AG10803 (cell line): ENCODE results near the gene TRIM65.

ENCODE experiments used
- DNase-seq: peaks from one replicate; pipeline ENCODE4 v3.0.0; 2010; ENCODE audit warnings: low read depth
- H3K4me3 ChIP-seq: 2 replicates; pipeline ENCODE4 v1.5.1; 2011; ENCODE audit warnings: mild to moderate bottlenecking, low read length, control low read depth
- TF ChIP-seq, protein P1 (sequence below): conservative IDR thresholded peaks from 2 replicates; pipeline ENCODE4 v1.5.1; 2011; ENCODE audit warnings: mild to moderate bottlenecking, low read length, control low read depth, inconsistent platforms

TRIM65 gene

GRCh38 chr17:75842963-75843576 is 53.7 kb downstream of the TRIM65 start:
- H3K4me3 ChIP-seq: no peak overlapping the region
- no peak for DNase-seq
- TF ChIP-seq, protein P1, sequence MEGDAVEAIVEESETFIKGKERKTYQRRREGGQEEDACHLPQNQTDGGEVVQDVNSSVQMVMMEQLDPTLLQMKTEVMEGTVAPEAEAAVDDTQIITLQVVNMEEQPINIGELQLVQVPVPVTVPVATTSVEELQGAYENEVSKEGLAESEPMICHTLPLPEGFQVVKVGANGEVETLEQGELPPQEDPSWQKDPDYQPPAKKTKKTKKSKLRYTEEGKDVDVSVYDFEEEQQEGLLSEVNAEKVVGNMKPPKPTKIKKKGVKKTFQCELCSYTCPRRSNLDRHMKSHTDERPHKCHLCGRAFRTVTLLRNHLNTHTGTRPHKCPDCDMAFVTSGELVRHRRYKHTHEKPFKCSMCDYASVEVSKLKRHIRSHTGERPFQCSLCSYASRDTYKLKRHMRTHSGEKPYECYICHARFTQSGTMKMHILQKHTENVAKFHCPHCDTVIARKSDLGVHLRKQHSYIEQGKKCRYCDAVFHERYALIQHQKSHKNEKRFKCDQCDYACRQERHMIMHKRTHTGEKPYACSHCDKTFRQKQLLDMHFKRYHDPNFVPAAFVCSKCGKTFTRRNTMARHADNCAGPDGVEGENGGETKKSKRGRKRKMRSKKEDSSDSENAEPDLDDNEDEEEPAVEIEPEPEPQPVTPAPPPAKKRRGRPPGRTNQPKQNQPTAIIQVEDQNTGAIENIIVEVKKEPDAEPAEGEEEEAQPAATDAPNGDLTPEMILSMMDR: no peak

- H3K4me3 ChIP-seq: no peak overlapping the region
- TF ChIP-seq, protein P1: no peak
- no peak for DNase-seq
Observed at GRCh38 chr17:75842411-75842810, 54.3 kb downstream of the TRIM65 start.

DNA sequence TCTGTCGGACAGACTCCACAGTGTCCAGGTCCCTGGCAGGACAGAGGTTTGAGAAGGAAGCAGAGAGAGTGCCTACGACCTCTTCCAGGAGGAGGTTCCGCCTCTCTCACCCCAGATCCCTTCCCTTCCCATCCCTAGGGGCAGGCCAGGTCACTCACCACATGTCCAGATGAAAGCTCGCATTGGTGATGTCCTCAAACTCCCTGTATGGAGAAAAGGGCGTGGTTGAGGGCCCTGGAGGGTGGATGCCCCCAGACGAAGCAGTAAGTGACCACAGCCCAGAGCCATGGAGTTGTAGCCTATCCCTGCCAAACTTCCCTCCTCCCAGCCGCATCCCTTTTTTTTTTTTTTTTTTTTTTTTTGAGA is 56.0 kb downstream of the TRIM65 start:
- H3K4me3 ChIP-seq: no peak overlapping the region
- TF ChIP-seq, protein P1: no peak
- no peak for DNase-seq

DNA sequence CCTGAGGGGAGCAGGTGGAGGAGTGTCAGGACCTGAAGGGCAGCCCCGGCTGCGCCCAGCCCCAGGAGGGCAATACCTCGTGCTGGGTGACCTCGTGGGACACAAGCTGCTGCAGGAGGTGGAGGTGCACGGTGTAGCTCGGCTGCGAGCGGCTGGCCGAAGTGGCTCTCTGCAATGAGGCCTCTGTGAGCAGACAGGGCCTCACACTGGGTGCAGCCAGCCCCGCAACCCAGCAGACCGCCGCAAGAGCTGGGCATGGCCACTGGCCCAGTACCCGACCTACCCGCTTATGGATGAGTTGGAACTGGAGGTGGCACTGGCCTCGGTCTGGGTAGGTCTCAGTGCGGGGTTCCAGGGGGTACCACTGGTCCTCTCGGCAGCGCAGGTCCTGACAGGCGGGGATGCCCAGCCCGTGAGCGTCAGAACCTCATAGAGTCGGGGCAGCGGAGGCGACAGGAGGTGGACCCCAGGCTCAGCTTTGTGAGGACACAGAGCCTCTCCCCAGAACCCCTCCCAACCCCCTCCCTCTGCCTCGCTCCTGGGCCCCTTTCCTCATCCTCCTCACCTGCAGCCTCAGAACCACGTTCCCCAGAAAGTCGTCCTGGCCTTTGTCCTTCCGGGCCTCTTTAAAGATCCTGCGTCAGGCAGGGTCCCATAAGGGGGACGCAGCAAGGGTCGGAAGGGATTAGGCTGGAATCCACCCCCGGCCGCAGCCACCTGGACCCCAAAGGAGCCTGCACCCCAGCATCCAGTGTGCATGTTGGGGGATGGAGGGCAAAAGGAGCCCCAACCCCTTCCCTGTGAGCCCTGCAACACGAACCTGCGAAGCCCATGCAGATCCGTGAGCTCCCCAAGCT is 56.6 kb downstream of the TRIM65 start:
- DNase-seq: no peak
- TF ChIP-seq, protein P1: no peak
- no peak overlapping the region for H3K4me3 ChIP-seq
